CD4-positive, alpha-beta T cell treated with Interleukin-17A for 4 hours (primary cell): ENCODE data around the gene FSIP1.

Experiments
- DNase-seq: peaks from one replicate; pipeline ENCODE4 v3.0.0-alpha.2; 2020; ENCODE audit warnings: mixed read lengths

The FSIP1 gene

GRCh38 chr15:39591141-39591895 lies 191.3 kb downstream of the FSIP1 start:
- DNase-seq = no peak

DNA sequence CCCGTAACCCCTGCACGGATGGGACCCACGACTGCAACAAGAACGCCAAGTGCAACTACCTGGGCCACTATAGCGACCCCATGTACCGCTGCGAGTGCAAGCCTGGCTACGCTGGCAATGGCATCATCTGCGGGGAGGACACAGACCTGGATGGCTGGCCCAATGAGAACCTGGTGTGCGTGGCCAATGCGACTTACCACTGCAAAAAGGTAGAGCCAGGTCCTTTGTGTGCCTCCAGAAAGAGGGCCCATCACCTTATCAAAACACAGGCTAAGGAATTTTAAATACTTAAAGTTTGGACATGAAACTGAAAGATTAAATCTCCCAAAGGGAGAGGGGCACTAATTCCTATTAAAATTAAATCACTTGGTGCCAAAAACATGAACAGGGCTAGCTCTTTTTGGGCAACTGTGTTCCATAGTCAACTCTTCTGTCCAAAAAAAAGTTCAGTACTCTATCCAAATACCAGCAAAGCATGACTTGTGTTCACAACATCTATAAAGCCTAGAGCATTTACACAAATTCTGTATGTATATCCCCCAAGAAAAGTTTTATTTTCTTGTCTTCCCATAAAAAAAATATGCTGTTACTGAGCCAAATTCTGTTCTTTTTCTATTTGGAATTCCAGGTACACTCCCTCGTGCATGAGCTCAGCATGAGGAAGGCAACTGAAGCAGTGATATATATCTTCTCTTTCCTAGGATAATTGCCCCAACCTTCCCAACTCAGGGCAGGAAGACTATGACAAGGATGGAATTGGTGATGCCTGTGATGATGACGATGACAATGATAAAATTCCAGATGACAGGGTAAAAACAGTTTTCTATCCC lies 192.6 kb downstream of the FSIP1 start:
- no peak for DNase-seq

DNA sequence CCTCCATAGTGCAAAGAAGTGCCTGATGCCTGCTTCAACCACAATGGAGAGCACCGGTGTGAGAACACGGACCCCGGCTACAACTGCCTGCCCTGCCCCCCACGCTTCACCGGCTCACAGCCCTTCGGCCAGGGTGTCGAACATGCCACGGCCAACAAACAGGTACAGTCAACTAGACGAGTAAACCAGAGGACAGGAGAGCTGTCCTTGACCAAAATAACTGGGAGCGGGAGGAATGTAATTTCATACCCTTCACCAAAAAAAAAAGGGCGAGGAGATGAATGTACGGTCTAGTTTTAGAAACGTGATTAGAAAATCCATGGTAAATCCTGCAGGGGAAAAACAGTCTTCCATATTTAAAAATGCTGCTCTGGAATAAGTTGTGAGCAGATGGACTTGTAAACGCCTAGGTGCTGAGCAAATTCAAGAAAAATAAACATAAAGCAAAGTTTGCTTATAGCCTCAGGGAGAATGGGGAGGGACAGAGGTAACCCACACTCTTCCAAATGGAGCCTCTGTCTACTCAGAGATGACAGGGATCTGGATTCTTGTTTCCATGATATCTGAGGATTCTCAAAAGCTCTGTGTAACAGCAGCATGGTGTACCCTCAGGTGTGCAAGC lies 193.3 kb downstream of the FSIP1 start:
- no peak for DNase-seq

DNA sequence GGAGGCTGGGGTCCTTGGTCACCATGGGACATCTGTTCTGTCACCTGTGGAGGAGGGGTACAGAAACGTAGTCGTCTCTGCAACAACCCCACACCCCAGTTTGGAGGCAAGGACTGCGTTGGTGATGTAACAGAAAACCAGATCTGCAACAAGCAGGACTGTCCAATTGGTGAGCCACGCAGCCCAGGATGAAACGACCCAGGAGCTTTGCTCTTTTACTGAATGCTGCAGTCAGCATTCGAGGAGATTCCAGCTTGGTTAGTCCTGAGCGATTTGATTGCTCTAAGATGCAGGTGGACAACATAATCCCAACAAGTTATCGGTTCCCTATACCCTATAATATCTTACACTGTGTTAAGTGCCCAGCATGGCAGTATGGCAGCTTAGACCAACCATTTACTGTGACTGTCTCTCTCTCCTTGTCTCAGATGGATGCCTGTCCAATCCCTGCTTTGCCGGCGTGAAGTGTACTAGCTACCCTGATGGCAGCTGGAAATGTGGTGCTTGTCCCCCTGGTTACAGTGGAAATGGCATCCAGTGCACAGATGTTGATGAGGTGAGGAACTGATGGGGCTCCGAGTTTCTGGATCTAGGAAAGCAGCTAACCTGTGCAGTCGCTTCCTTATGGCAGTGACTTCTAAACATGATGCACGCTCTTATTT lies 194.0 kb downstream of the FSIP1 start:
- DNase-seq = no peak

DNA sequence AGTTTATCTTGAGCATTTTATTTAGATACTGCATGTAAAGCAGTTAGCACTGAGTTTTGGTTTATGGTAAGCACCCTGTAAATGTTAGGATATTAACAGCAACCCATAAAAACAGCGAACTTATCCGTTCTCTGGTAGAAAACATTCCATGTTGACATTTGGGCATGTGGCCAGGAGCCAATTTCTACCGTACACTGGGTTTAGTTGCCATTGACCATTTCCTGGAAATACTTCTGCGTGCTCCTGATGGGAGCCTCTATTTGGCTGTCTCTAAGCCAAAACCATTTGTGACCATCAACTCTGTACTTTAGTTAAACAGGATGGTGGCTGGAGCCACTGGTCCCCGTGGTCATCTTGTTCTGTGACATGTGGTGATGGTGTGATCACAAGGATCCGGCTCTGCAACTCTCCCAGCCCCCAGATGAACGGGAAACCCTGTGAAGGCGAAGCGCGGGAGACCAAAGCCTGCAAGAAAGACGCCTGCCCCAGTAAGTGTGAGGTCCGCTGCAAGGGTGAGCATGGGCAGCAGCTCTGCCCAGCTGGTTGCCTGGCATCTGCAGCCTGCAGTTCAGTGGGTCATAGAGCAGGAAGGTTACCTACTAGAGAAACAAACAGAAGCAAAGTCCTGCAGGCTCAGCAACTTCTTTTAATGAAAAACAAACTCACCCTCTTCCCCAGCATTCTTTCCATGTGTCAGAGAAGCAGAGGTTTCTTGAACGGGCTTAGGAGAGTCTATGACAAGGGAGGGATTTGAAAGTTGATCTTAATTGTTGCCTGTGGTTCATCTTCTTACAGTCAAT lies 194.7 kb downstream of the FSIP1 start:
- no peak for DNase-seq

- no peak for DNase-seq
These were observed 195.4 kb downstream of the FSIP1 start for GRCh38 chr15:39587096-39587721.

- no peak for DNase-seq
These were observed 196.1 kb downstream of the FSIP1 start for GRCh38 chr15:39586387-39587095.

GRCh38 chr15:39585871-39586301 lies 196.8 kb downstream of the FSIP1 start:
- no peak for DNase-seq

GRCh38 chr15:39585389-39585841 lies 197.2 kb downstream of the FSIP1 start:
- no peak for DNase-seq

- no peak for DNase-seq
These were observed 197.8 kb downstream of the FSIP1 start for GRCh38 chr15:39584662-39585388.

- DNase-seq = no peak
These were observed 198.4 kb downstream of the FSIP1 start for GRCh38 chr15:39584266-39584659.

DNA sequence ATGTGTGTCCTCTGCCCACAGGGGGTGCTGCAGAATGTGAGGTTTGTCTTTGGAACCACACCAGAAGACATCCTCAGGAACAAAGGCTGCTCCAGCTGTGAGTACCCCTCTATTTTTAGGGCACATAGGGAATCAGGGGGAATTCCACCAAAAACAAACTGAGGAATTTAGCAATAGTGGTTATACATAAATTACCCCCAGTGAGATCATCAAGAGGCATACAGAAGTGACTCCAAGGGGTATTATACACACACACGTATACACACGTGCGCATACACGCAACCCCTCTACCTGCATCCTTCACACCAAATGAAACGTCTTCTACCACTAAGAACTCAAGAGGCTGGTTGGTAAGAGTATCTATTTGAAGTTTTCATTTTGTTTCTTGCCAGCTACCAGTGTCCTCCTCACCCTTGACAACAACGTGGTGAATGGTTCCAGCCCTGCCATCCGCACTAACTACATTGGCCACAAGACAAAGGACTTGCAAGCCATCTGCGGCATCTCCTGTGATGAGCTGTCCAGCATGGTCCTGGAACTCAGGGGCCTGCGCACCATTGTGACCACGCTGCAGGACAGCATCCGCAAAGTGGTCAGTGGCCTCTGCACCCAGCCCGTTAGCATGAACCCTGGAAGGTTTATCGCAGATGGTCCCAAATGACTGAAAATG lies 198.9 kb downstream of the FSIP1 start:
- DNase-seq = peak; percentile 43

GRCh38 chr15:39582977-39583595 lies 199.6 kb downstream of the FSIP1 start:
- no peak for DNase-seq

DNA sequence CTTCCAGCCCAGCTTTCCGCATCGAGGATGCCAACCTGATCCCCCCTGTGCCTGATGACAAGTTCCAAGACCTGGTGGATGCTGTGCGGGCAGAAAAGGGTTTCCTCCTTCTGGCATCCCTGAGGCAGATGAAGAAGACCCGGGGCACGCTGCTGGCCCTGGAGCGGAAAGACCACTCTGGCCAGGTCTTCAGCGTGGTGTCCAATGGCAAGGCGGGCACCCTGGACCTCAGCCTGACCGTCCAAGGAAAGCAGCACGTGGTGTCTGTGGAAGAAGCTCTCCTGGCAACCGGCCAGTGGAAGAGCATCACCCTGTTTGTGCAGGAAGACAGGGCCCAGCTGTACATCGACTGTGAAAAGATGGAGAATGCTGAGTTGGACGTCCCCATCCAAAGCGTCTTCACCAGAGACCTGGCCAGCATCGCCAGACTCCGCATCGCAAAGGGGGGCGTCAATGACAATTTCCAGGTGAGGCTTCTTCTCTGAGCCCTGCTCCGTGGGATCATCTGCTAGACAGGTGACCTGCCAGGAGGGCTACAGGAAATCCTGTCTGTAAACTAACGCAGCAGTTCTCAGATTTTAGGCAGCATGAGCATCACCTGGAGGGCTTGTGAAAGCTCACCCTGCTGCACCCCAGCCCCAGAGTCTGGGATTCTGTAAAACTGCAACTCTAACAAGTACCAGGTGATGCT lies 200.2 kb downstream of the FSIP1 start:
- no peak for DNase-seq

- DNase-seq = no peak
These were observed 200.8 kb downstream of the FSIP1 start for GRCh38 chr15:39581793-39582285.

GRCh38 chr15:39581242-39581792 lies 201.3 kb downstream of the FSIP1 start:
- no peak for DNase-seq

GRCh38 chr15:39580485-39581241 lies 202.0 kb downstream of the FSIP1 start, which contains the start of gene THBS1:
TSS of gene THBS1 (plus strand) at chr15:39581079. CDS start at chr15:39581858, 779 bp downstream.
- DNase-seq = peak; percentile 19
